GM15510 (cell line): ENCODE measurements around the gene NDUFC1.

ENCODE experiments used
- POLR2A ChIP-seq: IDR thresholded peaks from 3 replicates; pipeline ENCODE4 v1.6.1; 2011; ENCODE audit warnings: borderline replicate concordance; ENCODE audit not compliant: insufficient read length; ENCODE audit errors: extremely low read depth

NDUFC1 gene

DNA sequence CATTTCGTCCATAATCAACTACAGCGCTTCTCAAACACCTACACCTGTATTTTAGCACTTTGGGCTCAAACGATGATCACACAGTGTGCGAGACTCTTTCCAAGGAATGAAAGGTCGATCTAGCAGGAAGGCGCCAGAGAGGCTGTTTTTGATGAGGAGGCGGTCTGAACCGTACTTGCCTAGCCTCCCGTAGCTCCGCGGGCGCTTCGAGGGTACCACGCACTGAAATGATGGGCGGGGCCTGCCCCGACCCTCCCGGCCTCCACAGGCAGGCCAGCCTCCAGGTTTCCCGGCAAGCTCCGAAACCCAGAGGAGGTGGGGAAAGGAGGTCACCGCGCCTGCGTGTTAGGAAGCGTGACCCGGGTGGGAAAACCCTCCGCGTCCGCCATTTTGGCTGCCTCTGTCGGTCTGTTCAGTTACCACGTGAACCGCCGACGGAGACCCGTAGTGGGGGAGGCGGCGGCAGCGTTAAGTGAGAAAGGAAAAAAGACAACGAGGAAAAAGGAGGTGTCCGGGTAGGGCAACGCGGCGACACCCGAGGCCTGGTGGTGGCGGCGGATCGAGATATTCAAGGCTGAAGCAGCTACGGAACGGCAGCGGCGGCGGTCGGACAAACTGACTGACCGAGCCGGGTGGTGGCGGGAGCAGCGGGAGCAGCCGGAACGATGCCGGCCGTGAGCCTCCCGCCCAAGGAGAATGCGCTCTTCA is 1.0 kb downstream of the NDUFC1 start, which contains the start of gene NAA15:
TSS of gene NAA15 (plus strand) at position 393 of the 708 bp plus-strand sequence. CDS start at position 666, 273 bp downstream.
- TF ChIP-seq POLR2A: peak; percentile 54

DNA sequence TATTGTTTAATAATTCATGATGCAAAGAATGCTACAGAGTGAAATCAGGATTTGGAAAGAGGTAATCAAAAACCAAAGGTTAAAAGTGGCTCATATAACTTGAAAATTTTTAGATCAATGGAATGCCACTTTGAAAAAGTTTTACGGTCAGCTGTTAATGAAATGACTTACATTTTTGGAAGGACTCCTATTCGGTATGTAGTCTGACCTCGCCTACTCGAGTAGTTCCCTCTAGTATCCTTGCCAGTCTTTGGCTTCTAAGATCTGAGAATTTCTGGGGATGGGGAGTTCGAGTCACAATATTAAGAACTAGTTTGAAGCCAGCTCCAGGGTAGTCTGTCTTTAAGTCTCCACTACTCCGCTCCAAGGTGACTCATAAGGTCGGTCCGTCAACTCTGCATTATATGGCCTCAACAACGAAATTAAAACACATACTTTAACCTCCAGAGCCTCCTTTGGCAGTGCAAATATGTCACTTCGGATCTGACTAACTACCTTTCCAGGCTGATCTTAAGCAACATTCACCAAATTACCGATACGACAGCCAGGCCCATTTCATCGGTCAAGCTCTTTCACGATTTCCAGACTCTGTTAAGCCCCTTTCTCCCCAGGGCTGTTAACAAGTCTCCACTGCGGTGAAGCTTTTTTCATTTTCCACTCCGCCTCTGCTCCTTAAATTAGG is 1.7 kb downstream of the NDUFC1 start:
- no peak for TF ChIP-seq POLR2A

DNA sequence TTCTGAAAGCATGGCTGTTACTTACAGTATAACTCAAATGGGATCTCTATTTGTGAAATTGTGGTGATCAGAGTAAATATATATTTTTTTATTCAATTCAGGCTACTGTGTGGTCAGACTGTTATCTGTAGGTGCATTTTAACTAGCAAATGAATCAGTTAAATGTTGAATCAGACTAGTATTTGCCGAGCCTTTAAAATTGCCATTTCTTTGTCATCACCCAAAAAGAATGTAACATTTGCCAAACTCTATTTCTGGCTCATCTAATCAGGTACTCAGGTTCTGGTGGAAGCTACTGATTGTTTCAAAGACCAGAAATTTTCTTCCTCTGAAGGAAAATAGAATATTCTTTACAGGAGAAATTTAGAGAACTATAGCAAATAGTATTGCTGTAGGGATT is 2.7 kb downstream of the NDUFC1 start:
- no peak for TF ChIP-seq POLR2A

DNA sequence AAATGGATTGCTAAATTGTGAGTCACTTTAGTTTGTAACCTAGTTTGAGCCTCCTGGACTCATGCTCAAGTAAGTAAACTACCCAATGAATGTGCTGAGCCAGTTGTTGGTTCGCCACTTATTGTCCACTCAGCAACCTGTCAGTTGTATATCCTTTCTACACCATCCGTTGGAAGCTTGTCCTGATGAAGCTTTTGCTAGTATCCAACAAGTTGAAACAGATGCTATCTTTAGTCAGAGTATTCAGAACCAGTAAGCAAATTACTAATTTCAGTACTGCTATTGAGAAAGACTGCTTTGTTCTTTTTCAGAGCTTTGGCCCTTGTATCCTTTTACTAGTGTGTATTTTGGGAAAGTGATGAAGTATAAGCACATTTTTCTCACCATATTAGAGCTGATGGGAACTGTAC is 5.3 kb downstream of the NDUFC1 start:
- TF ChIP-seq POLR2A: no peak

DNA sequence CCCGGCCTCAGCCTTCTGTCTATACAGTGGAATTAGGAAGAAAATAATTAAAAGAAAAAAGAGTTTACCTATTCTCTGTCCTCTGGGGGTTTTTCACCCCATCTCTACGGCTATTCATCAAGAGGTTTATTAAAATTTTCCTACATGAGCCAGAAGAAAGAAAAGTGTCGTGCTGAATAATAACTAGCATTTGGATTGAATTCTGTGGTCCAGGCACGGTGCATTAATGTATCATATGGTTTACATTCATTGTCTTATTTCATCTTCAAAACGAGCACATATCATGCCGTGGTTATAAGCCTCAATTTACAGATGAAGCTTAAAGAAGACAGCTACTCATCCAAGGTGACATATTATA is 6.4 kb downstream of the NDUFC1 start:
- TF ChIP-seq POLR2A: no peak

DNA sequence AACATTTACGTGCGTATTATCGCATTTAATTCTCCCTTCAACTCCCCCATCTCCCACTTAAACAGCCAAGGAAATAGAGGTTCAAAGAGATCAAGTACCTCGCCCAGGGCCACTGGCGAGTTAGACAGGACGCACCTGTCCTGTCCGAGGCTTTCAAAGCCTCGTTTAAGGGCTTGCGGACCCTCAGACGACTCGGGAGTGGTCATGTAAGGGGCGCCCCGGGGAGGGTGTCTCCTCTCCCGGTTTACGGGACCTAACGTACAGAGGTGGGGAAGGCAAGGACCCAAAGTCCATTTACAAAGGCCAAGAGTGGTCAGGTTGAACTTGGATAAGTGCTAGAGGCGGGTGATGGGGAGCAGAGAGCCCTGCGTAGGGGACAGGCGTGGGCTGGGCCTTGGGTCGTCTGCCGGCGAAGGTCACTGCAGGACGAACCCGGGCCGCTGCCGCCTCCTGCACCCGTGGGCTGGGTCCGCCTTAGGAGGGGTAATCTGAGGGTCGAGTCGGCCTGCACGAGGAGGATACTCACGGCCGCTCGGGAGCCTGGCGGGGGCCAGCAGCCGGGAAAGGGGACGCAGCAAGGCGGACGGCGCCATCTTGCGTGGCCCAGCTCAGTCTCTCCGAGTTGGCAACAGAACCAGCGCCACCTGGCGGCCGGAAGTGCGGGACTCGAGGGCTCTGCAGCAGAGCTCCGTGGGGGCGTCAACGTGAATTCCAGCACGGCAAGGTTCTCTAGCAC is 6.9 kb downstream of the NDUFC1 start:
- TF ChIP-seq POLR2A: peak; percentile 74

DNA sequence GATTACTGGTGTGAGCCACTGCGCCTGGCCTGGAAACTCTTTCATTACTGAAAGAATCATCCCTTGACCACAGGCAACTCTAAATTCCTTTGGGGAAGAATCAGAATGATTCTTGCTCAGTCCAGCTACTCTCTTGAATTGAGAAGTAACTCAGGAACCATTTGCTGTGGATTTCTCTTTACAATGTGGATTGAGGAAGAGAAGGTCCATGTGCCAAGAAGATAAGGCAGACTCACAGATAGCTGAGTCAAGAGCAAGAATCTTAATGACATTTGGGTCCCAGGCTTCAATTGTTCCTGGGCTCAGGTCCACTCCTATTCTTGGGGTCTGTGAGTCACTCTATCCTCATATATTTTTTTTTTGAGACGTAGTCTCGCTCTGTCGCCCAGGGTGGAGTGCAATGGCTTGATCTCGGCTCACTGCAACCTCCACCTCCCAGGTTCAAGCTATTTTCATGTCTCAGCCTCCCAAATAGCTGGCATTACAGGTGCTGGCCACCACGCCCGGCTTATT is 16.0 kb downstream of the NDUFC1 start:
- TF ChIP-seq POLR2A: no peak

DNA sequence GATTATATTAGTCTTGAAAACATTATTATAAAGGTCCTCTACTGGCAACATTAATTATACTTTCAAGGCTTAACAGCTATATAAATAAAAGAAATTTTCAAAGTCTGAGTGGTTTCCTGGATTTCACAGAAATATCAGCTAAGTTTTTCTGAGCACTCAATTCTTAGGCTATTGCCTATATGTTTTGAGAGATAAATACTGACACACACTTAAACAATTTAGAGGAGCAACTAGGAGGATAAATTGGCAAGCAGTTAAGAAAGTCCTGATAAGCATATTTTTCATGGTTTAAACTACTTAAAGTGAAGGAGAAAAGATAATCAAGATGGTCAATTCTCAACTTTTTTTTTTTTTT is 19.6 kb downstream of the NDUFC1 start:
- TF ChIP-seq POLR2A: no peak

DNA sequence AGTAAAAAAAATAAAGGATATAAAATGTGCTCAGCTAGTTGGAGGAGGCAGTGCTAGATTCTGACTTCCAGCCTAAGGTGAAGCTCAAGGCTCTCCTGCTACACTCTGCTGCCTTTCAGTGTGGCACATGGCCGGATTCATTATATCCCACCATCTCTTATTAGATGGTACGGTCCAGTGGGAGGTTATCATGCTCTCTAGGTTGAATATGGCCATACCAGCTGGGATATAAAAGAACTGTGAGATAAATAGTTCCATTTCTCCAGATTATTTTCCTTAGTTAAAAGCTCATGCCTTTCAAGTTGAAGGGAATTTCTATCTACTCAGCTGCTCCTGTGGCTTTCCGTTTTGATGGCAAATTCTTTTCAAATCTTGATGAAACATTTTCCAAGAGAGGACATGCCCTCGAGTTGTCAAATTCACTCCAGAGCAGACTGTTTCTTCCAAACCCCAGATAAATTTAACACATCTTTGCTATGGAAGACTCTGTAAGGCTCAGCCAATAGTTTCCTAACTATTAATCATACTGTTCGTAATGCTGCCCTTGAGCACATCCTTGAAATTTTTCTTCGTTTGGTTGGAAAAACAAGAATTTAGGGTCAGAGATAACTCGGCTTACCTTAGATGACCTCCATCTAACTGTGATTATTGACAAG is 20.1 kb downstream of the NDUFC1 start:
- TF ChIP-seq POLR2A: no peak

DNA sequence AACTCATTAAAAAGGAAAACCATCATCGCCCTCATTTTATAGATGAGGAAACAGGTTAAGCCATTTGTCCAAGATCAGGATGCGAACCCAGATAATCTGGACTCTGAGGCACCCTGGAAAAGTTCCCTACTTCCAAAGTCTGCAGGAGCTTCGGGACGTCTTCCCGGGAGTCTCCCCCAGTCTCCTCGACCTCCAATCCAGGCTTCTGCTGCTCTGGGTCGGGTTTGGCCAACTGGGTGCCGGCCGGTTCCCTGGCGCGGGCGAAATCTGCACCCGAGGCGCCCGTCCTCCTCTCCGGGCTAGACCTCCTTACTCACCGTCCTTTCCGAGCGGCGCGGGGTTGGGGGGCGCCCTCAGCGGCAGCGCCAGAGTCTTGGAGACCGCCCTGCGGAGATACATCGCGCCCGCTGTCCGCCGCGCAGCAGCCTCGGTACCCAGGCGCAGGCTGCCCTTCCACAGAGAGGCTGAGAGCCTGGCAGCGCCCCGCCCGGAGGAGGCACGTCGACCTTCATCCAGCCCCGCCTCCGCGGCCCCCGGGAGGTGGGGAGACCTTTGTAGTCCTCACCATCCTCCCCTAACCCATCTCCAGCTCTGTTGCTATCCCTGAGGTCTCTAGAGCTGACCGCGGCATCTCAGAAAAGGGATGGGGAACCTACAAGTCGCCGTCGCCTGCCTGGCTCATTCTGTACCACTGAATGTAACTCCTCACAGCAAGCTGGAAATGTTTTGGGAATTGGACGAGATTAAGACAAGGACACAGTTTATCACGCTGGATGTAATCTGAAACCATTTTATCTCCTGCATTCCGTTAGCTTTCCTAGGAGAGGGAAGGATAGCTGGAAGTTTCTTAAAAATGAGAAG is 22.3 kb downstream of the NDUFC1 start, which contains the start of gene MGARP:
TSS of gene MGARP (minus strand) at position 466 of the 861 bp plus-strand sequence. CDS start at position 399, 67 bp downstream.
- no peak for TF ChIP-seq POLR2A

DNA sequence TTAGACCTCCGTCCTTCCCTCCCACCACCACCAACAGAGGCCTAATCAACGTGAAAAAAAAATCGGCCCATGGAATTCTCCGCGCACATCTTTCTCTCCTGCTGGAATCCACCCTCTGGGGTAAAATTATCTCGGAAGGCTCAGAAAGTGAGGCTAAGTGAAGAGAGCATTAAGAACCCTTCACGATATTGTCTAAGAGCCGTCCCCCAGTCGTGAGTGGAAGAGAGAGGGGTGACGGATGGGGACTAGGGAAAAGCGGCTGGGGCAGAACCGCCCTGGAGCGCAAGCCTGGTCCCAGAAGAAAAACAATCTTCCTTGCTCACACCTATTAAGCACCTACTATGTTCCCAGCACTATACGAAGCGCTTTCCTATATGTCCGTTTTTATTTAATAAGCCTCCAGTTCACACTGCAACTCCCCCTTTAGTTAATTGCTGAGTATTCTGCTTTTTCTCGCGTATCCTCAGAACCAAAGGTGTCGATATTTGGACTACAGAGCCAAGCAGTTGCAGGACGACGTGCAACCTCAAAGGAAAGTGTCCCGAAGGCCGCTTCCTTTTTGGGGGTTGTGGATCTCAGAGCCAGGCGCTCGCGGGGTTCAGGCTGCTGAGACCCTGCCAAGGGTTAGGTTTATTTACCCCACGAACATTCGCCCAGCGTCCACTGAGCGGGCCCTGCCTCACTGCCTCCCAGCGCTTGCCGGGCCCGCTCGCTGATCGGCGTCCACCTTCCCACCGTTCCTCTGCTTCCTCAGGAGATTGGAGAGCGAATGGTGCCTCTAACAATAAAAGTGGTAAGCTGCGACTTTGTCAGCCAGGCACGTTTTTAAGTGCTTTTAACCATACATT is 23.1 kb downstream of the NDUFC1 start:
- no peak for TF ChIP-seq POLR2A

DNA sequence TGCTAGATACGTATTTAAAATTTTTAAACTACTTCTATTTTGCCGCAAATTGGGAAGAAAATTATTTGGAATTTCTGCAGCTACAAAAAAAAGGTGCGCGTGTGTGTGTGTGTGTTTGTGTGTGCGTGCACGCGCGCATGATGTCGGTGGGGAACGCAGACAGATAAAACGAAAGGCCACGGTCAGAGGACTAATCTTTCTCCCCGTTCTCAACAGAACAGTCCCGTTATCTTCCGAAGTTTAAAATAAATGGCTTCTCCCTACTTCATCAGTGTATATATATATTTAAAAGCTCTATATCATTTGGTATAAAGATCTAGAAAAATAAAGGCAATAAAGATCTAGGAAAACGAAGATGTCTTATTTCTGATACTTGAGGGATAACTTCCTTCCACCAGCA is 23.8 kb downstream of the NDUFC1 start:
- no peak for TF ChIP-seq POLR2A

DNA sequence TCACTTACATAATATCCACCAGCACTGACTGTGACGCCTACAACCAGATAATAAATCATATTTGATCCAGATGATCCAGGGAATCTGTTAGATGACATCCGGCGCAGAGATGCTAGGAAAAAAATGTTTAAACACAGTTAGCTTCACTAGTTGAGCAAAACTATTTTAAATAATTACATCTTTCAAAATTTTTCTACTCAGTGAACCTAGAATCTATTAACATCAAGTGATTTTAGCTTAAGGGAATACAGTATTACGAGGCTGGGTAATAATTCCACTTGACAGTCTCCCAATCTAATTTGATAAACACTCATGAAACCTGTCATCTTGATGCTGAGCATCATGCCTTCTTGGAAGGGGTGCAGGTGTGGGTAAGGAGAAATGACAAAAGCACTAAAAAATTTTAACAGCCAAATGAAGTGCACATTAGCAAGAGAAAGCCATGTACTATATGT is 27.0 kb downstream of the NDUFC1 start:
- no peak for TF ChIP-seq POLR2A
